Keratinocyte (primary cell): ENCODE data around the gene WDR5. TPM values are rescaled to one million over a fixed set of nuclear protein-coding genes. Genes with fewer than 3 reads are reported as not detected.

Experiments used
- DNase-seq: peaks from one replicate; pipeline ENCODE4 v3.0.0-alpha.2; 2011; ENCODE audit warnings: low read depth, missing footprints, low spot score
- FAIRE-seq: peaks from 2 replicates; lab custom pipeline; 2011; peaks lifted over from hg19 to GRCh38; lab: Jason Lieb, UNC
- H2AFZ ChIP-seq: 2 replicates; pipeline ENCODE4 v1.6.0; 2012; ENCODE audit warnings: low read length, control low read depth, inconsistent platforms; ENCODE audit not compliant: control insufficient read depth
- H3K27ac ChIP-seq: 2 replicates; pipeline ENCODE4 v1.5.1; 2011; ENCODE audit warnings: low read length; ENCODE audit not compliant: control insufficient read depth, insufficient read depth
- H3K27me3 ChIP-seq: 3 replicates; pipeline ENCODE4 v1.6.0; 2011; ENCODE audit warnings: low read length; ENCODE audit not compliant: control insufficient read depth, insufficient read depth; ENCODE audit errors: extremely low read depth
- H3K36me3 ChIP-seq, 2 experiments: 2 replicates in 1 of 2; 3 replicates in 1 of 2; pipeline ENCODE4 v1.5.1; 2011; ENCODE audit warnings: low read length in 2 of 2, mild to moderate bottlenecking in 1 of 2; ENCODE audit not compliant: control insufficient read depth in 2 of 2, insufficient read depth in 2 of 2; ENCODE audit errors: extremely low read depth in 1 of 2
- H3K4me1 ChIP-seq: 3 replicates; pipeline ENCODE4 v1.5.1; 2011; ENCODE audit warnings: low read length; ENCODE audit not compliant: control insufficient read depth, insufficient read depth; ENCODE audit errors: extremely low read depth
- H3K4me2 ChIP-seq: 3 replicates; pipeline ENCODE4 v1.6.0; 2011; ENCODE audit warnings: low read depth, low read length; ENCODE audit not compliant: control insufficient read depth, insufficient read depth; ENCODE audit errors: extremely low read depth
- H3K4me3 ChIP-seq, 3 experiments: fragments of 200-600 bp in 1 of 3; sonication (generic) in 1 of 3; 2 replicates in 2 of 3; 3 replicates in 1 of 3; pipeline ENCODE4 v1.5.1; 2011 to 2016; ENCODE audit warnings: low read length in 3 of 3, mild to moderate bottlenecking in 3 of 3, control low read depth in 2 of 3, inconsistent platforms in 1 of 3, low read depth in 1 of 3, mixed read lengths in 1 of 3, mixed run types in 1 of 3, moderate library complexity in 1 of 3; ENCODE audit not compliant: control insufficient read depth in 2 of 3, insufficient read depth in 2 of 3; ENCODE audit errors: extremely low read depth in 1 of 3
- H3K79me2 ChIP-seq: 2 replicates; pipeline ENCODE4 v1.6.0; 2012; ENCODE audit warnings: low read length; ENCODE audit not compliant: control insufficient read depth, insufficient read depth
- H3K9ac ChIP-seq: 3 replicates; pipeline ENCODE4 v1.6.0; 2011; ENCODE audit warnings: low read length; ENCODE audit not compliant: control insufficient read depth, insufficient read depth; ENCODE audit errors: extremely low read depth
- H3K9me1 ChIP-seq: 3 replicates; pipeline ENCODE4 v1.6.0; 2011; ENCODE audit warnings: low read length; ENCODE audit not compliant: control insufficient read depth, insufficient read depth; ENCODE audit errors: extremely low read depth
- H3K9me3 ChIP-seq: 2 replicates; pipeline ENCODE4 v1.5.1; 2012; ENCODE audit warnings: low read depth, low read length; ENCODE audit not compliant: control insufficient read depth
- H4K20me1 ChIP-seq: 3 replicates; pipeline ENCODE4 v1.6.0; 2011; ENCODE audit warnings: low read length; ENCODE audit not compliant: control insufficient read depth, insufficient read depth; ENCODE audit errors: extremely low read depth
- CTCF ChIP-seq, 3 experiments: IDR thresholded peaks in 1 of 3; conservative IDR thresholded peaks in 1 of 3; optimal IDR thresholded peaks in 1 of 3; 2 replicates in 2 of 3; 3 replicates in 1 of 3; pipeline versions ENCODE3 to v1.5.1; 2011; ENCODE audit warnings: low read length in 3 of 3, mild to moderate bottlenecking in 3 of 3, moderate library complexity in 2 of 3, control low read depth in 1 of 3, inconsistent platforms in 1 of 3; ENCODE audit not compliant: insufficient read depth in 2 of 3; ENCODE audit errors: extremely low read depth in 1 of 3
- EZH2 ChIP-seq: IDR thresholded peaks from one replicate; pipeline ENCODE4 v1.6.1; 2012; ENCODE audit warnings: inconsistent platforms, mild to moderate bottlenecking, low read length, moderate library complexity
- dilution Hi-C: fragments of 300-500 bp; cut with MboI; formaldehyde crosslinking; loops from one replicate; pipeline ENCODE4 v1.7.0; 2020; ENCODE audit warnings: low sequenced_read_pairs; ENCODE audit not compliant: extremely low pct_ligation_motif_present
- polyA plus RNA-seq, 5 experiments: library from polyadenylated mRNA; depleted of rRNA in 3 of 5; stranded (reverse) in 3 of 5; stranded (forward) in 1 of 5; unstranded in 1 of 5; fragments of >200 nt; gene quantifications; 1 replicate in 1 of 5; 2 replicates in 3 of 5; 3 replicates in 1 of 5; pipeline versions ENCODE4 v1.2.1 to v1.2.3, GENCODE V29; 2011 to 2012; ENCODE audit warnings: missing spikeins in 2 of 5, low read depth in 1 of 5, low replicate concordance in 1 of 5

The WDR5 gene
- polyA plus RNA-seq, 1 donor (not counting 4 experiments of a cell fraction or from before 2014, with no cell fraction given): 31.2 TPM

GRCh38 chr9:134178394-134178767 lies 42.5 kb downstream of the WDR5 start:
- Histone ChIP-seq H3K9me3 (no peaks in the 10 kb centered on the region), H3K4me2 (no peak overlapping the region), H3K9ac (no peak overlapping the region), H3K36me3 (no peaks in the 10 kb centered on the region), H3K4me3 (no peak overlapping the region), H3K27me3 (peaks cover 24% of the 10 kb centered on the region), H3K79me2 (no peaks in the 10 kb centered on the region), H3K27ac (no peak overlapping the region), H4K20me1 (no peaks in the 10 kb centered on the region), H2AFZ (no peak overlapping the region), H3K4me1 (peaks cover 3% of the 10 kb centered on the region), H3K9me1 (no peaks in the 10 kb centered on the region)
- TF ChIP-seq EZH2 (no peak), CTCF (optimal IDR thresholded peaks at IDR 0.05 in 1 of 3, IDR thresholded peaks at IDR 0.05 in 1 of 3, conservative IDR thresholded peaks at IDR 0.05 in 1 of 3; ENCODE audit: extremely low read depth in 1 of 3, insufficient read depth in 2 of 3, low read length in 3 of 3) (no peak)
- DNase-seq: no peak
- no peak for FAIRE-seq
- dilution Hi-C loops: no loop called here

GRCh38 chr9:134178768-134179551 lies 43.1 kb downstream of the WDR5 start:
- TF ChIP-seq CTCF (optimal IDR thresholded peaks at IDR 0.05 in 1 of 3, IDR thresholded peaks at IDR 0.05 in 1 of 3, conservative IDR thresholded peaks at IDR 0.05 in 1 of 3; ENCODE audit: extremely low read depth in 1 of 3, insufficient read depth in 2 of 3, low read length in 3 of 3): no peak
- TF ChIP-seq EZH2: no peak
- Histone ChIP-seq H3K79me2 (no peaks in the 10 kb centered on the region), H3K4me3 (no peak overlapping the region), H3K27ac (no peak overlapping the region), H3K9me3 (no peaks in the 10 kb centered on the region), H3K4me1 (peaks cover 3% of the 10 kb centered on the region), H4K20me1 (no peaks in the 10 kb centered on the region), H3K9ac (no peak overlapping the region), H3K27me3 (peaks cover 24% of the 10 kb centered on the region), H3K4me2 (no peak overlapping the region), H3K9me1 (no peaks in the 10 kb centered on the region), H2AFZ (no peak overlapping the region), H3K36me3 (no peaks in the 10 kb centered on the region)
- dilution Hi-C loops: no loop called here
- DNase-seq (no peak), FAIRE-seq (no peak)
